Osteocyte (in vitro differentiated cells): ENCODE measurements around the gene ASS1. TPM values are rescaled to one million over a fixed set of nuclear protein-coding genes. Genes with fewer than 3 reads are reported as not detected.
A peak's percentile ranks its signal among the peaks of the same experiment; 100 is the strongest.

Source experiments
- DNase-seq: peaks from one replicate; pipeline ENCODE4 v3.0.0; 2021; ENCODE audit warnings: mixed read lengths; ENCODE audit not compliant: unreplicated experiment; ENCODE audit errors: extremely low spot score
- H3K27ac Mint-ChIP-seq: one replicate; pipeline ENCODE4 v1.8.0; 2021; ENCODE audit warnings: mild to moderate bottlenecking, mixed read lengths; ENCODE audit not compliant: unreplicated experiment
- H3K27me3 Mint-ChIP-seq: one replicate; pipeline ENCODE4 v1.8.0; 2021; ENCODE audit warnings: mixed read lengths; ENCODE audit not compliant: unreplicated experiment
- H3K36me3 Mint-ChIP-seq: one replicate; pipeline ENCODE4 v1.8.0; 2021; ENCODE audit warnings: mixed read lengths; ENCODE audit not compliant: unreplicated experiment
- H3K4me1 Mint-ChIP-seq: one replicate; pipeline ENCODE4 v1.8.0; 2021; ENCODE audit warnings: mixed read lengths; ENCODE audit not compliant: unreplicated experiment
- H3K4me3 Mint-ChIP-seq: one replicate; pipeline ENCODE4 v1.8.0; 2021; ENCODE audit warnings: mild to moderate bottlenecking, moderate library complexity, mixed read lengths; ENCODE audit not compliant: unreplicated experiment
- H3K9me3 Mint-ChIP-seq: one replicate; pipeline ENCODE4 v1.8.0; 2021; ENCODE audit warnings: mixed read lengths; ENCODE audit not compliant: unreplicated experiment
- CTCF ChIP-seq: fragments of 200-600 bp; sonication (generic); IDR thresholded peaks from 2 replicates; pipeline ENCODE4 v1.5.0; 2021; ENCODE audit warnings: antibody characterized with exemption, mild to moderate bottlenecking, moderate library complexity
- total RNA-seq: library from RNA; stranded (reverse); gene quantifications from 2 replicates; pipeline ENCODE4 v1.2.1, GENCODE V29; 2021

The ASS1 gene
- total RNA-seq, 1 donor from 2014 or later, result 219 TPM

GRCh38 chr9:130419521-130420035, 25.2 kb upstream of the ASS1 start:
- H3K27me3 Mint-ChIP-seq, result peaks cover 27% of the 10 kb centered on the region

GRCh38 chr9:130421154-130421801, 23.5 kb upstream of the ASS1 start:
- no peak for TF ChIP-seq CTCF
- Mint-ChIP-seq H3K9me3 (no peaks in the 10 kb centered on the region), H3K4me1 (peaks cover 24% of the 10 kb centered on the region), H3K36me3 (peaks cover 3% of the 10 kb centered on the region), H3K27me3 (peaks cover 27% of the 10 kb centered on the region), H3K27ac (peak overlapping the region; percentile 8), H3K4me3 (no peak overlapping the region)
- no peak for DNase-seq

More at GRCh38 chr9:130419521-130420035, 25.2 kb upstream of the ASS1 start:
- no peak for TF ChIP-seq CTCF
- no peak overlapping the region for H3K27ac Mint-ChIP-seq
- H3K36me3 Mint-ChIP-seq, result peaks cover 3% of the 10 kb centered on the region
- peaks cover 19% of the 10 kb centered on the region for H3K4me1 Mint-ChIP-seq
- H3K9me3 Mint-ChIP-seq, result no peaks in the 10 kb centered on the region
- no peak overlapping the region for H3K4me3 Mint-ChIP-seq
- no peak for DNase-seq

- no peak for DNase-seq
- Mint-ChIP-seq H3K27me3 (peaks cover 24% of the 10 kb centered on the region), H3K9me3 (no peaks in the 10 kb centered on the region), H3K4me3 (no peak overlapping the region), H3K36me3 (peaks cover 3% of the 10 kb centered on the region), H3K4me1 (peaks cover 29% of the 10 kb centered on the region), H3K27ac (peak overlapping the region; percentile 8)
- no peak for TF ChIP-seq CTCF
These were observed 22.9 kb upstream of the ASS1 start for GRCh38 chr9:130421802-130422276.

GRCh38 chr9:130422546-130422945, 22.2 kb upstream of the ASS1 start:
- Mint-ChIP-seq H3K9me3 (no peaks in the 10 kb centered on the region), H3K27me3 (peaks cover 21% of the 10 kb centered on the region), H3K36me3 (peaks cover 3% of the 10 kb centered on the region), H3K4me1 (peaks cover 35% of the 10 kb centered on the region), H3K4me3 (no peak overlapping the region), H3K27ac (no peak overlapping the region)
- TF ChIP-seq CTCF, result no peak
- no peak for DNase-seq

- DNase-seq, result no peak
- peaks cover 15% of the 10 kb centered on the region for H3K27me3 Mint-ChIP-seq
- H3K4me3 Mint-ChIP-seq, result no peak overlapping the region
- no peaks in the 10 kb centered on the region for H3K9me3 Mint-ChIP-seq
- TF ChIP-seq CTCF, result no peak
- H3K27ac Mint-ChIP-seq, result no peak overlapping the region
- H3K4me1 Mint-ChIP-seq, result peaks cover 38% of the 10 kb centered on the region
- H3K36me3 Mint-ChIP-seq, result peaks cover 3% of the 10 kb centered on the region
These were observed 21.5 kb upstream of the ASS1 start for GRCh38 chr9:130423272-130423671.
